ENCODE data around the gene USP5.
"Not testable (repeated sequence)": the region's sequence is repeated elsewhere in the genome, so short reads cannot be mapped to it uniquely, and the experiment has no call there.

Gene USP5

GRCh38 chr12:6890789-6891645 is 39.1 kb downstream of the USP5 start:
- DNase-seq: peak; percentile 97

- no peak for DNase-seq
These were observed 39.7 kb downstream of the USP5 start for GRCh38 chr12:6891646-6892001.

- not testable (repeated sequence) for DNase-seq
These were observed 40.7 kb downstream of the USP5 start for GRCh38 chr12:6892683-6893082.

- DNase-seq: no peak
These were observed 42.4 kb downstream of the USP5 start for GRCh38 chr12:6894321-6894720.

- no peak for DNase-seq
These were observed 45.0 kb downstream of the USP5 start for GRCh38 chr12:6896846-6897435.

GRCh38 chr12:6899427-6899826 is 47.5 kb downstream of the USP5 start:
- DNase-seq: no peak

- no peak for DNase-seq
These were observed 48.0 kb downstream of the USP5 start for GRCh38 chr12:6899837-6900519.

GRCh38 chr12:6902448-6902847 is 50.5 kb downstream of the USP5 start:
- no peak for DNase-seq

GRCh38 chr12:6903722-6904121 is 51.8 kb downstream of the USP5 start:
- DNase-seq: no peak

GRCh38 chr12:6904280-6905276 is 52.6 kb downstream of the USP5 start, which contains the start of gene LRRC23:
Gene LRRC23, plus strand, starts transcription at chr12:6904822. Its CDS starts 812 bp downstream, at chr12:6905634.
- DNase-seq: peak; percentile 95

GRCh38 chr12:6905414-6906040 is 53.6 kb downstream of the USP5 start:
- no peak for DNase-seq

- DNase-seq: not testable (repeated sequence)
These were observed 56.2 kb downstream of the USP5 start for GRCh38 chr12:6908141-6908540.

- no peak for DNase-seq
These were observed 57.6 kb downstream of the USP5 start for GRCh38 chr12:6909421-6910145.

- no peak for DNase-seq
These were observed 60.4 kb downstream of the USP5 start for GRCh38 chr12:6912164-6912935.

- peak; percentile 81 for DNase-seq
These were observed 62.4 kb downstream of the USP5 start, which contains the start of gene ENO2 for GRCh38 chr12:6914246-6914946. Gene ENO2, plus strand, starts transcription at chr12:6914580. Its CDS starts 1,253 bp downstream, at chr12:6915833.

GRCh38 chr12:6914947-6915788 is 63.2 kb downstream of the USP5 start:
- DNase-seq: no peak

GRCh38 chr12:6915789-6916285 is 63.9 kb downstream of the USP5 start:
- DNase-seq: no peak
